MM.1S (cell line): ENCODE results near the gene DHCR7.

Experiments used
- DNase-seq: peaks from one replicate; pipeline ENCODE4 v3.0.0-alpha.2; 2015
- H2AFZ ChIP-seq: fragments of 300-600 bp; sonication (generic); 2 replicates; pipeline ENCODE4 v1.6.0; 2016; ENCODE audit warnings: antibody characterized with exemption, low read length
- H3F3A ChIP-seq: fragments of 300-600 bp; sonication (generic); 2 replicates; pipeline ENCODE4 v1.6.1; 2016; ENCODE audit warnings: mild to moderate bottlenecking, antibody characterized with exemption, low read length, moderate library complexity, mixed read lengths; ENCODE audit not compliant: insufficient read depth
- H3K27ac ChIP-seq: fragments of 300-600 bp; sonication (generic); 2 replicates; pipeline ENCODE4 v1.5.1; 2016; ENCODE audit warnings: mild to moderate bottlenecking, low read length
- H3K27me3 ChIP-seq: fragments of 300-600 bp; sonication (generic); replicated peaks from 2 replicates; pipeline ENCODE4 v1.6.0; 2016; ENCODE audit warnings: low read length; ENCODE audit not compliant: insufficient read depth
- H3K36me3 ChIP-seq: fragments of 300-600 bp; sonication (generic); replicated peaks from 2 replicates; pipeline ENCODE4 v1.6.1; 2016; ENCODE audit warnings: mild to moderate bottlenecking, low read length, mixed read lengths; ENCODE audit not compliant: insufficient read depth
- H3K4me1 ChIP-seq: fragments of 300-600 bp; sonication (generic); 2 replicates; pipeline ENCODE4 v1.6.1; 2016; ENCODE audit warnings: low read length, mixed read lengths
- H3K4me2 ChIP-seq: fragments of 300-600 bp; sonication (generic); 2 replicates; pipeline ENCODE4 v1.6.0; 2016; ENCODE audit warnings: low read depth, low read length
- H3K4me3 ChIP-seq: fragments of 300-600 bp; sonication (generic); 2 replicates; pipeline ENCODE4 v1.5.1; 2016; ENCODE audit warnings: low read length, mixed read lengths
- H3K79me2 ChIP-seq: fragments of 300-600 bp; sonication (generic); 2 replicates; pipeline ENCODE4 v1.6.1; 2016; ENCODE audit warnings: mixed run types, low read length, mixed read lengths
- H3K9ac ChIP-seq: fragments of 300-600 bp; sonication (generic); 2 replicates; pipeline ENCODE4 v1.6.1; 2016; ENCODE audit warnings: low read length, mixed read lengths
- H3K9me2 ChIP-seq: fragments of 300-600 bp; sonication (generic); replicated peaks from 2 replicates; pipeline ENCODE4 v1.6.1; 2016; ENCODE audit warnings: mild to moderate bottlenecking, low read length, mixed read lengths; ENCODE audit not compliant: insufficient read depth
- H3K9me3 ChIP-seq: fragments of 300-600 bp; sonication (generic); replicated peaks from 2 replicates; pipeline ENCODE4 v1.6.1; 2016; ENCODE audit warnings: mild to moderate bottlenecking, low read length, mixed read lengths; ENCODE audit not compliant: insufficient read depth
- H4K20me1 ChIP-seq: fragments of 300-600 bp; sonication (generic); 2 replicates; pipeline ENCODE4 v1.6.1; 2016; ENCODE audit warnings: mild to moderate bottlenecking, low read length, moderate library complexity, mixed read lengths; ENCODE audit not compliant: insufficient read depth
- CTCF ChIP-seq: fragments of 300-600 bp; sonication (generic); IDR thresholded peaks from 2 replicates; pipeline ENCODE4 v1.5.1; 2016; ENCODE audit warnings: antibody characterized with exemption, low read length, mixed read lengths
- EZH2 ChIP-seq: fragments of 300-600 bp; sonication (generic); optimal IDR thresholded peaks from 2 replicates; pipeline ENCODE3; 2017; ENCODE audit warnings: low read depth, mild to moderate bottlenecking, antibody characterized with exemption, low read length, mixed read lengths
- EZH2phosphoT487 ChIP-seq: fragments of 300-600 bp; sonication (generic); IDR thresholded peaks from 2 replicates; pipeline ENCODE4 v1.6.1; 2018; ENCODE audit warnings: antibody characterized with exemption, low read length

DHCR7 gene

DNA sequence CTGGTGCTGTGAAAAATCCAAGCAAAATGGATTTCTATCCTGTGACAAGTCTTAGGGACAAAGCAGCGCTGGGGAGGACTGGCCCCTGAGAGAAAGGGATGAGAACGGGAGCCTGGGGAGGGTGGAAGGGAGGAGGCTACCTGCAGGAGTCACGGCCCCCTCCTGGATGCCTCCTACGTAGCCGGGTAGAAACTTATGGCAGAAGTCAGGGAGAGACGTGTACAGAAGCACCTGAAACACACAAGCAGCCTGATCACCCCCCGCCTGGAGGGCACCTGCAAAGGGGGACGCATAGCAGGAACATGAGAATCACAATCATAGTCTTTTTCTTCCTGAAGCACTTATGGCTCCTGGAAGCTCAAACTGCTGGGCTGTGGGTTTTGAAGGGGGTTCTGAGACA lies 6.1 kb downstream of the DHCR7 start:
- Histone ChIP-seq H3K36me3 (no peaks in the 10 kb centered on the region), H3K27ac (no peak overlapping the region), H4K20me1 (no peaks in the 10 kb centered on the region), H3K4me1 (no peaks in the 10 kb centered on the region), H3K9me2 (no peaks in the 10 kb centered on the region), H3K79me2 (0 out of 2 replicates have a peak, but pooled peaks cover 3% of the 10 kb centered on the region), H3K9ac (no peak overlapping the region), H3K4me2 (no peak overlapping the region), H2AFZ (no peak overlapping the region), H3K9me3 (no peaks in the 10 kb centered on the region), H3K27me3 (no peaks in the 10 kb centered on the region), H3K4me3 (no peak overlapping the region), H3F3A (no peaks in the 10 kb centered on the region)
- TF ChIP-seq EZH2phosphoT487 = no peak
- TF ChIP-seq CTCF = no peak
- TF ChIP-seq EZH2 = no peak
- no peak for DNase-seq

DNA sequence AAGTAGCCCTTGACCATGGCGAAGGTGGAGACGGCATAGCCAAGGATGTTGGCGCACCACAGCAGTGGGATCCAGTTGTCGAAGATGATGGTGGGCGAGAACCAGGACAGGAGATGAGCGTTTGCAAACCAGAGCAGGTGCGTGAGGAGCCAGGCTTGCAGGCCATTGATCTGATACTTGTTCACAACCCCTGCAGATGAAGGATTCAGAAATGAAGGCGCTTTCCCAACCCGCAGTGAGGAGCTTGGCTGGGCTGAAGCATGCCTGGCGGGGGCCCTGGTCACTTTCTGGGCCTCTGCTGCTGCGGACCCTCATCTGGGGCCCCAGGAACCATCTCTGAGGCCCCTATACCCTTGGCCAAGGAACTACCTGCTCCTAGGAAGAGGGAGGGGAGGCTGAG lies 6.9 kb downstream of the DHCR7 start:
- Histone ChIP-seq H3K4me3 (no peak overlapping the region), H3K27ac (no peak overlapping the region), H3K4me2 (no peak overlapping the region), H3K79me2 (no peaks in the 10 kb centered on the region), H3K9me2 (no peaks in the 10 kb centered on the region), H3K4me1 (no peaks in the 10 kb centered on the region), H3K9ac (no peak overlapping the region), H3K27me3 (no peaks in the 10 kb centered on the region), H3K36me3 (no peaks in the 10 kb centered on the region), H3F3A (no peaks in the 10 kb centered on the region), H4K20me1 (no peaks in the 10 kb centered on the region), H3K9me3 (no peaks in the 10 kb centered on the region), H2AFZ (no peak overlapping the region)
- TF ChIP-seq EZH2 (no peak), EZH2phosphoT487 (no peak), CTCF (no peak)
- no peak for DNase-seq

DNA sequence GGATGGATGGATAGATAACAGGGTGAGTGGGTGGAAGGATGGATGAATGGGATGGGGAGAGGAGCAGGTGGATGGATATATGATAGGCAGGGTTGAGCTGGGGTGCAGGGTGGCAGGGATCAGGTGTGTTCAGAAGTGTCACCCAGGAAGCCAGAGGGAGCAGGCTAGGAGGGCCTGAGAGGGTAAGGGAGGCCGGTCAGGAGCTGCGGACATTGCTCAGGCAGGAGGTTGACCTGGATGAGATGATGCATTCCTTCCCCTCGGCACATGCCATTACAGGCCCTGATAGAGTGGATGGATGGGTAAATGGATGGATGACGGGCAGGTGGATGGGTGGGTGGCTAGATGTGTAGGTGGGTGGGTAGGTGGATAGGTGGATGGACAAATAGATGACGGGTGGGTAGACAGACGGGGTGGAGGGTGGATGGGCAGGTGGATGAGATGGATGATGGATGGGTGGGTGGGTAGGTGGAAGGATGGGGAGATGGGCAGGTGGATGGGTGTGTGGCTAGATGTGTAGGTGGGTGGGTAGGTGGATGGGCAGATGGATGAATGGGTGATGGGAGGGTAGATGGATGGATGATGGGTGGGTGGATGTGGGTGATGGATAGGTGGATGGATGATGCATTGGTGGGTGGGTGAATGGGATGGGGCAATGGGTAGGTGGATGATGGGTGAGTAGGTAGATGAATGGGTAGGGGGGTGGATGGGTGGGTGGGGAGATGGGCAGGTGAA lies 8.0 kb downstream of the DHCR7 start:
- Histone ChIP-seq H3K27me3 (no peaks in the 10 kb centered on the region), H3K4me2 (no peak overlapping the region), H3K27ac (no peak overlapping the region), H3K4me3 (no peak overlapping the region), H3F3A (no peaks in the 10 kb centered on the region), H3K4me1 (no peaks in the 10 kb centered on the region), H3K79me2 (no peaks in the 10 kb centered on the region), H3K9me2 (no peaks in the 10 kb centered on the region), H3K9me3 (no peaks in the 10 kb centered on the region), H3K9ac (no peak overlapping the region), H3K36me3 (no peaks in the 10 kb centered on the region), H2AFZ (no peak overlapping the region), H4K20me1 (no peaks in the 10 kb centered on the region)
- DNase-seq = no peak
- TF ChIP-seq EZH2 (no peak), CTCF (no peak), EZH2phosphoT487 (no peak)
